GM19351 (cell line): ENCODE measurements around the gene MAGEA12.
A peak's percentile ranks its signal among the peaks of the same experiment; 100 is the strongest.
"Not testable (repeated sequence)": the region's sequence is repeated elsewhere in the genome, so short reads cannot be mapped to it uniquely, and the experiment has no call there.

Source experiments
- ATAC-seq: cut with Tn5 transposase; IDR thresholded peaks from one replicate; pipeline ENCODE4 v1.9.1; 2021; ENCODE audit warnings: mild to moderate bottlenecking, moderate library complexity; ENCODE audit not compliant: unreplicated experiment

MAGEA12 gene

GRCh38 chrX:152761582-152761981 lies 28.0 kb downstream of the MAGEA12 start:
- not testable (repeated sequence) for ATAC-seq

- ATAC-seq, result not testable (repeated sequence)
These were observed 33.0 kb downstream of the MAGEA12 start for GRCh38 chrX:152766562-152766961.

- ATAC-seq, result not testable (repeated sequence)
These were observed 36.2 kb downstream of the MAGEA12 start, which contains the start of gene MAGEA6 for GRCh38 chrX:152769549-152770289. Gene MAGEA6 (minus strand): TSS chrX:152769689. CDS start chrX:152767650, 2,039 bp downstream.

- peak; percentile 97 for ATAC-seq
These were observed 53.5 kb downstream of the MAGEA12 start for GRCh38 chrX:152787062-152787461.
